ENCODE measurements around the gene PSMG3. TPM values are rescaled to one million over a fixed set of nuclear protein-coding genes. Genes with fewer than 3 reads are reported as not detected.
A peak's percentile ranks its signal among the peaks of the same experiment; 100 is the strongest.

Gene PSMG3
- total and polyA plus RNA-seq, 2 of the 8 experiments (the other 6 are each of a cell fraction or from before 2014, with no cell fraction given), result 30.2 to 62.0 TPM

GRCh38 chr7:1546909-1547776 lies 22.7 kb downstream of the PSMG3 start:
- DNase-seq (ENCODE audit: low read depth in 1 of 2, low spot score in 2 of 2) (no peak), FAIRE-seq (no peak)
- Histone ChIP-seq H4K91ac (replicated peaks; ENCODE audit: insufficient read length, low read length) (no peak overlapping the region), H2AFZ (ENCODE audit: low read length) (no peak overlapping the region), H2BK12ac (ENCODE audit: low read depth, low read length) (no peak overlapping the region), H3K79me1 (ENCODE audit: low read depth, low read length) (no peaks in the 10 kb centered on the region), H2BK5ac (ENCODE audit: low read depth, low read length) (no peak overlapping the region), H3K18ac (ENCODE audit: extremely low read depth, low read length) (no peak overlapping the region), H3K9me3 (ENCODE audit: insufficient read depth in 2 of 2, low read depth in 1 of 2, low read length in 1 of 2) (no peaks in the 10 kb centered on the region), H3K56ac (replicated peaks; ENCODE audit: insufficient read length, low read depth, low read length) (no peak overlapping the region), H2BK120ac (replicated peaks; ENCODE audit: low read depth, low read length) (no peak overlapping the region), H3K14ac (ENCODE audit: insufficient read length) (no peak overlapping the region), H3K4me1 (replicated peaks in 1 of 4; ENCODE audit: control insufficient read depth in 3 of 4, insufficient read depth in 4 of 4, low read length in 3 of 4) (no peaks in the 10 kb centered on the region), H4K8ac (ENCODE audit: extremely low read depth, insufficient read depth, low read length) (peak overlapping the region; percentile 62; the same call in 1 of the 2 replicates), H3K36me3 (ENCODE audit: control insufficient read depth in 2 of 4, insufficient read depth in 4 of 4, low read length in 3 of 4) (no peaks in the 10 kb centered on the region), H4K20me1 (replicated peaks in 1 of 2; ENCODE audit: control insufficient read depth in 1 of 2, insufficient read depth in 2 of 2, low read length in 2 of 2) (peaks cover 0 to 3% of the 10 kb centered on the region in 2 experiments), H2BK20ac (ENCODE audit: low read length) (no peak overlapping the region), H4K5ac (ENCODE audit: insufficient read length, low read depth, low read length) (no peak overlapping the region), H3K27ac (ENCODE audit: low read depth, low read length) (no peak overlapping the region), H3K4me2 (ENCODE audit: insufficient read depth in 1 of 2, low read depth in 2 of 2, low read length in 2 of 2) (no peak overlapping the region), H3K23me2 (ENCODE audit: low read depth, low read length) (no peaks in the 10 kb centered on the region), H3K23ac (ENCODE audit: insufficient read length) (no peak overlapping the region), H3K9ac (replicated peaks in 1 of 4; ENCODE audit: extremely low read depth in 1 of 4, low read depth in 3 of 4, low read length in 3 of 4) (peak overlapping the region in 1 of 4 experiments; percentile 30; a peak in 1 of 7 replicates), H3K27me3 (replicated peaks in 1 of 4; ENCODE audit: control insufficient read depth in 3 of 4, extremely low read depth in 1 of 4, insufficient read depth in 3 of 4, low read length in 3 of 4) (no peaks in the 10 kb centered on the region), H3K4ac (replicated peaks; ENCODE audit: insufficient read length, low read depth, low read length) (no peak overlapping the region), H2BK15ac (ENCODE audit: low read length) (no peak overlapping the region), H2AK5ac (ENCODE audit: low read depth, low read length) (no peak overlapping the region), H3K4me3 (ENCODE audit: extremely low read depth in 1 of 4, insufficient read depth in 2 of 4, low read depth in 3 of 4, low read length in 4 of 4) (no peak overlapping the region), H3K79me2 (ENCODE audit: control insufficient read depth in 1 of 2, insufficient read depth in 2 of 2, low read length in 2 of 2) (no peaks in the 10 kb centered on the region)
- WGBS, 2 experiments (ENCODE audit: extremely low coverage in 1 of 2, insufficient coverage in 1 of 2, insufficient read length in 1 of 2, insufficient replicate concordance in 2 of 2, low coverage in 1 of 2, low lambda C conversion rate in 2 of 2, missing lambda C conversion rate in 1 of 2), result 94% methylated on average over 38 of the region's 41 CpGs; no CpG with 5 or more reads in 1 of the 2 experiments
- CTCF ChIA-PET (ENCODE audit: partially characterized antibody), result interaction anchor here (0.6 to 1.7 kb wide), 7 partner anchors 9 to 378 kb away, joined by 3 to 12 read pairs (median 4); partner anchors contain the start of gene TMEM184A
- POLR2A ChIA-PET (ENCODE audit: partially characterized antibody), result interaction anchor here (0.7 to 4.9 kb wide), 5 partner anchors 9 to 29 kb away, joined by 3 to 26 read pairs (median 4); partner anchors contain the start of gene TMEM184A
- TF ChIP-seq MAX (IDR thresholded peaks at IDR 0.05) (no peak), MAFK (IDR thresholded peaks at IDR 0.05; ENCODE audit: low read depth, low read length) (no peak), TAF1 (IDR thresholded peaks at IDR 0.05; ENCODE audit: low read depth, low read length) (no peak), POLR2A (IDR thresholded peaks at IDR 0.05; ENCODE audit: control extremely low read depth in 1 of 2, low read depth in 2 of 2, low read length in 2 of 2) (no peak), CREB1 (IDR thresholded peaks at IDR 0.05) (no peak), RBBP5 (IDR thresholded peaks at IDR 0.05; ENCODE audit: borderline replicate concordance, low read depth, low read length) (no peak), RAD21 (IDR thresholded peaks at IDR 0.05 in 1 of 2, conservative IDR thresholded peaks at IDR 0.05 in 1 of 2; ENCODE audit: low read depth in 2 of 2, low read length in 2 of 2) (no peak), SRF (IDR thresholded peaks at IDR 0.05; ENCODE audit: low read depth, low read length) (no peak), HDAC6 (IDR thresholded peaks at IDR 0.05; ENCODE audit: low read depth, low read length) (no peak), ASH2L (IDR thresholded peaks at IDR 0.05; ENCODE audit: low read length) (no peak), KDM5A (IDR thresholded peaks at IDR 0.05; ENCODE audit: low read length) (no peak), POLR2AphosphoS5 (IDR thresholded peaks at IDR 0.05; ENCODE audit: low read depth, low read length) (no peak), SIN3A (conservative IDR thresholded peaks at IDR 0.05 in 1 of 2, IDR thresholded peaks at IDR 0.05 in 1 of 2; ENCODE audit: low read depth in 1 of 2, low read length in 2 of 2) (no peak)
